ENCODE results near the gene MTMR10. TPM values are rescaled to one million over a fixed set of nuclear protein-coding genes. Genes with fewer than 3 reads are reported as not detected.

MTMR10 gene
- total RNA-seq, 5 donors from 2014 or later (not counting 1 experiment from before 2014, with no cell fraction given): 29.2 to 40.7 (median 33.1) TPM

DNA sequence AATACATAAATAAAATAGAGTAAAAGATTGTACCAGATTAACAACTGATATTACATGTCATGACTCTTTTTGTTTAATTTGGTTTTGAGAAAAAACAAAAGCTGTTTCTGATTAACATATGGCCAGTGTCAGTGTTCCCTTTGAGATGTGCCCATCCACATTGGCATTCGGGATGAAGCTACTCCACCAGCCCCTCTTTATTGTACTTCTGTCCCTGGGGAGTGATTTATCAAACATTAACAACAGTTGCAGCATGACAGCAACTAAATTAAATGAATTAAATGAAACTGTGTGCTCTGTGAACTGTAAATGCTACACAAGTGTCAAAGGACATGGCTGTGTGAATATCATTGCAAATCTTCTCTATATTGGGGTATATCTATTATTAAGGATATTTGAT lies 25.9 kb upstream of the MTMR10 start:
- Mint-ChIP-seq H3K4me1 (peaks cover 16 to 22% (median 18%) of the 10 kb centered on the region in 3 donors), H3K27ac (no peak overlapping the region), H3K9me3 (peaks cover 5 to 14% (median 7%) of the 10 kb centered on the region in 3 donors), H3K27me3 (peaks cover 0 to 6% of the 10 kb centered on the region in 2 donors), H3K4me3 (no peak overlapping the region), H3K36me3 (peaks cover 11% of the 10 kb centered on the region)
- CTCF ChIA-PET: no interaction called here
- peaks cover 4% of the 10 kb centered on the region for H3K9me3 ChIP-seq
- H3K27me3 ChIP-seq (replicated peaks in 1 of 2; ENCODE audit: control insufficient read depth in 2 of 2, extremely low read depth in 1 of 2, insufficient read depth in 2 of 2, low read length in 1 of 2): peaks cover 0 to 10% of the 10 kb centered on the region in 2 experiments
- no peak overlapping the region for H3K27ac ChIP-seq (ENCODE audit: low read length)
- no peak overlapping the region for H3K4me3 ChIP-seq (ENCODE audit: control insufficient read depth in 1 of 2, extremely low read depth in 1 of 2, low read length in 1 of 2)
- peaks cover 6 to 15% of the 10 kb centered on the region in 2 experiments for H3K4me1 ChIP-seq (ENCODE audit: control insufficient read depth in 1 of 2, extremely low read depth in 1 of 2, insufficient read depth in 2 of 2, low read length in 2 of 2)
- POLR2A ChIA-PET: interaction anchor here in 1 of 2 donors (0.9 kb wide), 1 partner anchor 9 kb away, joined by 3 read pairs; no protein-coding TSS in a partner anchor
- no CpG with 5 or more reads among the region's 1 CpG for WGBS (ENCODE audit: insufficient coverage)
- H3K36me3 ChIP-seq (ENCODE audit: control insufficient read depth in 2 of 2, extremely low read depth in 1 of 2, insufficient read depth in 1 of 2, low read length in 1 of 2): no peaks in the 10 kb centered on the region
- ATAC-seq (replicated peaks in 1 of 4): no peak
- DNase-seq: no peak

DNA sequence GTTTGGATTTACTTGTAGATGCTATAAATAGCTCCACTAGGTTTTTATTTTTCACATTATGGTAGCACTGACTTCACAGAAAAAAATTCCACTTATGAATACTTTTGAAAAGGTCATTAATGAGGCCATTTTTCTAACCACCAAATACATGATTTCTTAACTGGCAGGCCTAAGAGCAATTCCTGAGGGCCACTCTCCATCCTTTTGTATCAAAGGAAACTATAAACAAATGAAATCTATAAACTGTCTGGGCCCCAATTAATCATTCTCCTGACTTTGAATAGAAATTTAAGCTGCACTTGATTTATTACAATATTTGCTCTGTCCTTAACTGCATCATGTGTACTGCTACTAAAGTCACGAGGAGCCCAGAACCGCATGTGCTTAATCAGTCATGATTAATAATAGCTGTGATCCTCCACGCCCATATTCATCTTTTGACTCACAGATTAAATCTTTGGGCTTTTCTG lies 25.1 kb upstream of the MTMR10 start:
- 93% methylated on average over 2 of the region's 3 CpGs for WGBS (ENCODE audit: insufficient coverage)
- ChIA-PET CTCF (no interaction called here), POLR2A (interaction anchor here in 1 of 2 donors (0.9 kb wide), 1 partner anchor 10 kb away, joined by 3 read pairs; no protein-coding TSS in a partner anchor)
- H3K27ac Mint-ChIP-seq: no peak overlapping the region
- H3K9me3 ChIP-seq: peaks cover 6% of the 10 kb centered on the region
- no peak overlapping the region for H3K27ac ChIP-seq (ENCODE audit: low read length)
- ATAC-seq (replicated peaks in 1 of 4) (no peak), DNase-seq (no peak)
- H3K27me3 ChIP-seq (replicated peaks in 1 of 2; ENCODE audit: control insufficient read depth in 2 of 2, extremely low read depth in 1 of 2, insufficient read depth in 2 of 2, low read length in 1 of 2): peaks cover 0 to 8% of the 10 kb centered on the region in 2 experiments
- H3K9me3 Mint-ChIP-seq: peaks cover 5 to 20% (median 12%) of the 10 kb centered on the region in 3 donors
- no peaks in the 10 kb centered on the region for H3K36me3 ChIP-seq (ENCODE audit: control insufficient read depth in 2 of 2, extremely low read depth in 1 of 2, insufficient read depth in 1 of 2, low read length in 1 of 2)
- H3K27me3 Mint-ChIP-seq: peaks cover 0 to 7% of the 10 kb centered on the region in 2 donors
- peaks cover 16 to 22% (median 18%) of the 10 kb centered on the region in 3 donors for H3K4me1 Mint-ChIP-seq
- H3K36me3 Mint-ChIP-seq: peaks cover 14% of the 10 kb centered on the region
- no peak overlapping the region for H3K4me3 ChIP-seq (ENCODE audit: control insufficient read depth in 1 of 2, extremely low read depth in 1 of 2, low read length in 1 of 2)
- no peak overlapping the region for H3K4me3 Mint-ChIP-seq
- H3K4me1 ChIP-seq (ENCODE audit: control insufficient read depth in 1 of 2, extremely low read depth in 1 of 2, insufficient read depth in 2 of 2, low read length in 2 of 2): peaks cover 6 to 15% of the 10 kb centered on the region in 2 experiments

DNA sequence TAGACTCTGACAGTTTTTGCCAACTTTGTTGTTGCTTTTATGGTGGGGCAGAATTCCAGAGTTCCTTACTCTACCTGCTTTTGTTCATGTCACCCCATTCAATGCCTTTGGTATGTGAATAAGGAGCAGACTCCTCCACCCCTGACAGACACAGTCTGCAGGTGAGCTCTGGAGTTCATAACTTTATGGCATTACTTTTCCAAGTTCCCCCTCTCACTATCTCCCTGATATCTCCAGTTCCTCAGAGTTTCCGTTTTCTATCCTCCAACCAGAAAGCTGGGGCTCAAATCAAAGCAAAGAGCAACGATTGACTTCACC lies 23.1 kb upstream of the MTMR10 start:
- ChIA-PET POLR2A (no interaction called here), CTCF (interaction anchor here in 1 of 2 donors (0.9 kb wide), 1 partner anchor 11 kb away, joined by 3 read pairs; no protein-coding TSS in a partner anchor)
- no peaks in the 10 kb centered on the region for H3K36me3 ChIP-seq (ENCODE audit: control insufficient read depth in 2 of 2, extremely low read depth in 1 of 2, insufficient read depth in 1 of 2, low read length in 1 of 2)
- H3K27ac ChIP-seq (ENCODE audit: low read length): no peak overlapping the region
- Mint-ChIP-seq H3K27ac (peak overlapping the region; percentile 86 to 87), H3K9me3 (peaks cover 5 to 20% (median 12%) of the 10 kb centered on the region in 3 donors), H3K4me3 (no peak overlapping the region), H3K4me1 (peaks cover 16 to 20% (median 18%) of the 10 kb centered on the region in 3 donors), H3K36me3 (peaks cover 14% of the 10 kb centered on the region), H3K27me3 (peaks cover 0 to 8% of the 10 kb centered on the region in 2 donors)
- DNase-seq (no peak), ATAC-seq (replicated peaks in 1 of 4) (no peak)
- peaks cover 6 to 15% of the 10 kb centered on the region in 2 experiments for H3K4me1 ChIP-seq (ENCODE audit: control insufficient read depth in 1 of 2, extremely low read depth in 1 of 2, insufficient read depth in 2 of 2, low read length in 2 of 2)
- H3K4me3 ChIP-seq (ENCODE audit: control insufficient read depth in 1 of 2, extremely low read depth in 1 of 2, low read length in 1 of 2): no peak overlapping the region
- H3K9me3 ChIP-seq: peaks cover 6% of the 10 kb centered on the region
- H3K27me3 ChIP-seq (replicated peaks in 1 of 2; ENCODE audit: control insufficient read depth in 2 of 2, extremely low read depth in 1 of 2, insufficient read depth in 2 of 2, low read length in 1 of 2): peaks cover 0 to 8% of the 10 kb centered on the region in 2 experiments
- no CpG with 5 or more reads among the region's 2 CpGs for WGBS (ENCODE audit: insufficient coverage)

GRCh38 chr15:31013863-31014607 lies 22.6 kb upstream of the MTMR10 start:
- H3K4me1 ChIP-seq (ENCODE audit: control insufficient read depth in 1 of 2, extremely low read depth in 1 of 2, insufficient read depth in 2 of 2, low read length in 2 of 2): peaks cover 6 to 15% of the 10 kb centered on the region in 2 experiments
- H3K27ac ChIP-seq (ENCODE audit: low read length): peak overlapping the region; percentile 8
- CTCF ChIA-PET: interaction anchor here in 1 of 2 donors (0.5 to 0.9 kb wide), 2 partner anchors 10 to 79 kb away, joined by 3 read pairs; no protein-coding TSS in a partner anchor
- peak; percentile 84 to 96 (median 92) for ATAC-seq (replicated peaks in 1 of 4)
- Mint-ChIP-seq H3K36me3 (peaks cover 14% of the 10 kb centered on the region), H3K4me3 (peak overlapping the region in 1 of 3 donors; percentile 2), H3K27me3 (peaks cover 0 to 8% of the 10 kb centered on the region in 2 donors), H3K9me3 (peaks cover 5 to 20% (median 12%) of the 10 kb centered on the region in 3 donors), H3K4me1 (peaks cover 16 to 20% (median 20%) of the 10 kb centered on the region in 3 donors), H3K27ac (peak overlapping the region; percentile 86 to 87)
- peak overlapping the region in 1 of 2 donors; percentile 32 for H3K4me3 ChIP-seq (ENCODE audit: control insufficient read depth in 1 of 2, extremely low read depth in 1 of 2, low read length in 1 of 2)
- WGBS (ENCODE audit: insufficient coverage): 67% methylated on average over 1 of the region's 2 CpGs
- peaks cover 0 to 8% of the 10 kb centered on the region in 2 experiments for H3K27me3 ChIP-seq (replicated peaks in 1 of 2; ENCODE audit: control insufficient read depth in 2 of 2, extremely low read depth in 1 of 2, insufficient read depth in 2 of 2, low read length in 1 of 2)
- peaks cover 6% of the 10 kb centered on the region for H3K9me3 ChIP-seq
- peak in 1 of 35 experiments; percentile 37 for DNase-seq
- POLR2A ChIA-PET: interaction anchor here in 1 of 2 donors (0.5 to 0.6 kb wide), 2 partner anchors 26 to 53 kb away, joined by 3 read pairs; no protein-coding TSS in a partner anchor
- H3K36me3 ChIP-seq (ENCODE audit: control insufficient read depth in 2 of 2, extremely low read depth in 1 of 2, insufficient read depth in 1 of 2, low read length in 1 of 2): no peaks in the 10 kb centered on the region

DNA sequence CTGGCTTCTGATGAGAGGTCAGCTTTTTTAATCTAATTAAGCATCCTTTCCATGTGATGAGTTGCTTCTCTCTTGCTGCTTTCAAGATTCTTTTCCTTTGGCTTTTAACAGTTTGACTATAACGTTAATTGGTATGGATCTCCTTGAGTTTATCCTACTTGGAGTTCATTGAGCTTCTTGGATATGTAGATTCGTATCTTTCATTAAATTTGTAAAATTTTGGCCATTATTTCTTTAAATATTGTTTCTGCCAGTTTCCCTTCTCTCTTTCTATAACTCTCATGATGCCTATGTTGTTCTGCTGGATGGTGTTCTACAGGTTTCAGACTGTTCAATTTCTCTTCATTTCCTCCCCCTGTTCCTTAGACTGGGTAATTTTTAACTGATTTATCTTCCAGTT lies 21.0 kb upstream of the MTMR10 start:
- H3K36me3 ChIP-seq (ENCODE audit: control insufficient read depth in 2 of 2, extremely low read depth in 1 of 2, insufficient read depth in 1 of 2, low read length in 1 of 2): no peaks in the 10 kb centered on the region
- Mint-ChIP-seq H3K4me1 (peaks cover 16 to 20% (median 20%) of the 10 kb centered on the region in 3 donors), H3K27me3 (peaks cover 0 to 11% of the 10 kb centered on the region in 2 donors), H3K27ac (no peak overlapping the region), H3K36me3 (peaks cover 14% of the 10 kb centered on the region), H3K4me3 (no peak overlapping the region), H3K9me3 (peaks cover 5 to 20% (median 12%) of the 10 kb centered on the region in 3 donors)
- H3K4me1 ChIP-seq (ENCODE audit: control insufficient read depth in 1 of 2, extremely low read depth in 1 of 2, insufficient read depth in 2 of 2, low read length in 2 of 2): peaks cover 6 to 15% of the 10 kb centered on the region in 2 experiments
- peaks cover 0 to 3% of the 10 kb centered on the region in 2 experiments for H3K27me3 ChIP-seq (replicated peaks in 1 of 2; ENCODE audit: control insufficient read depth in 2 of 2, extremely low read depth in 1 of 2, insufficient read depth in 2 of 2, low read length in 1 of 2)
- H3K4me3 ChIP-seq (ENCODE audit: control insufficient read depth in 1 of 2, extremely low read depth in 1 of 2, low read length in 1 of 2): no peak overlapping the region
- ATAC-seq (replicated peaks in 1 of 4): no peak
- CTCF ChIA-PET: no interaction called here
- WGBS (ENCODE audit: insufficient coverage): no CpG with 5 or more reads among the region's 2 CpGs
- no peak overlapping the region for H3K27ac ChIP-seq (ENCODE audit: low read length)
- no peak for DNase-seq
- H3K9me3 ChIP-seq: peaks cover 6% of the 10 kb centered on the region
- POLR2A ChIA-PET: no interaction called here

DNA sequence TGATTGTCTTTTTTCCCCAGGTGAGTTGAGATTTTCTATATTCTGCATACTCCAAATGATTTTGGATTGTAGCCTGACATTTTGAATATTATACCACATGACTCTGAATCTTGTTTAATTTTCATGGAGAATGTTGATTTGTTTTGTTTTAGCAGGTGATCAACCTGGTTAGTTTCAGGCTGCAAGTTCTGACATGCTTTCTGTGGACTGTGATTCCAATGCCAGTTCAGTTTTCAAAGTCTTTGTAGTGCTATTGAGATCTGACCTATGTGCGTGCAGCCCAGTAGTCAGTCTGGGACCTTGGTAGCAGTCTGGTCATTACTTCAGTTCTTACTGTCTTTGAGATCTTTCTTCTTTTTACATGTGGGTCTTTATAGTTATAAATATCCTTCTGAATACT lies 18.6 kb upstream of the MTMR10 start:
- Histone ChIP-seq H3K36me3 (ENCODE audit: control insufficient read depth in 2 of 2, extremely low read depth in 1 of 2, insufficient read depth in 1 of 2, low read length in 1 of 2) (no peaks in the 10 kb centered on the region), H3K27me3 (replicated peaks in 1 of 2; ENCODE audit: control insufficient read depth in 2 of 2, extremely low read depth in 1 of 2, insufficient read depth in 2 of 2, low read length in 1 of 2) (peaks cover 0 to 3% of the 10 kb centered on the region in 2 experiments), H3K9me3 (peaks cover 6% of the 10 kb centered on the region), H3K4me3 (ENCODE audit: control insufficient read depth in 1 of 2, extremely low read depth in 1 of 2, low read length in 1 of 2) (no peak overlapping the region), H3K27ac (ENCODE audit: low read length) (no peak overlapping the region), H3K4me1 (ENCODE audit: control insufficient read depth in 1 of 2, extremely low read depth in 1 of 2, insufficient read depth in 2 of 2, low read length in 2 of 2) (peaks cover 6 to 15% of the 10 kb centered on the region in 2 experiments)
- ATAC-seq (replicated peaks in 1 of 4): no peak
- Mint-ChIP-seq H3K36me3 (peaks cover 14% of the 10 kb centered on the region), H3K9me3 (peaks cover 5 to 20% (median 12%) of the 10 kb centered on the region in 3 donors), H3K27ac (no peak overlapping the region), H3K4me3 (no peak overlapping the region), H3K4me1 (peaks cover 16 to 20% (median 19%) of the 10 kb centered on the region in 3 donors), H3K27me3 (peaks cover 4 to 13% of the 10 kb centered on the region in 2 donors)
- ChIA-PET POLR2A (no interaction called here), CTCF (no interaction called here)
- WGBS (ENCODE audit: insufficient coverage): no CpG with 5 or more reads among the region's 1 CpG
- DNase-seq: no peak

Measured in T-cell (primary cell).